Neural cell (in vitro differentiated cells): ENCODE measurements around the gene RELN.

Experiments
- EZH2 ChIP-seq: fragments of 200-600, 300-800 bp; shearing (Covaris generic), sonication (generic); IDR thresholded peaks from 2 replicates; pipeline ENCODE4 v1.6.1; 2014; ENCODE audit warnings: antibody characterized with exemption, low read length, borderline replicate concordance, mild to moderate bottlenecking; ENCODE audit not compliant: insufficient read depth, poor library complexity, severe bottlenecking
- MXI1 ChIP-seq: fragments of 450-650 bp; conservative IDR thresholded peaks from 2 replicates; pipeline ENCODE4 v1.6.1; 2014; ENCODE audit warnings: antibody characterized with exemption, mild to moderate bottlenecking; ENCODE audit not compliant: poor library complexity, severe bottlenecking
- POLR2AphosphoS5 ChIP-seq: IDR thresholded peaks from 2 replicates; pipeline ENCODE4 v1.6.1; 2012
- RAD21 ChIP-seq: fragments of 450-650 bp; conservative IDR thresholded peaks from 2 replicates; pipeline ENCODE4 v1.6.1; 2014; ENCODE audit warnings: antibody characterized with exemption, mild to moderate bottlenecking, moderate library complexity
- SMC3 ChIP-seq: fragments of 450-650 bp; conservative IDR thresholded peaks from 2 replicates; pipeline ENCODE4 v1.6.1; 2014; ENCODE audit warnings: antibody characterized with exemption, mild to moderate bottlenecking, moderate library complexity; ENCODE audit not compliant: poor library complexity
- TF ChIP-seq, protein P1 (sequence below): fragments of 450-650 bp; IDR thresholded peaks from 2 replicates; pipeline ENCODE4 v1.5.1; 2014; ENCODE audit warnings: antibody characterized with exemption, mild to moderate bottlenecking, moderate library complexity; ENCODE audit not compliant: poor library complexity, severe bottlenecking
- TF ChIP-seq, protein P2 (sequence below): IDR thresholded peaks from 2 replicates; pipeline ENCODE4 v1.6.1; 2012; ENCODE audit warnings: borderline replicate concordance

DNA sequence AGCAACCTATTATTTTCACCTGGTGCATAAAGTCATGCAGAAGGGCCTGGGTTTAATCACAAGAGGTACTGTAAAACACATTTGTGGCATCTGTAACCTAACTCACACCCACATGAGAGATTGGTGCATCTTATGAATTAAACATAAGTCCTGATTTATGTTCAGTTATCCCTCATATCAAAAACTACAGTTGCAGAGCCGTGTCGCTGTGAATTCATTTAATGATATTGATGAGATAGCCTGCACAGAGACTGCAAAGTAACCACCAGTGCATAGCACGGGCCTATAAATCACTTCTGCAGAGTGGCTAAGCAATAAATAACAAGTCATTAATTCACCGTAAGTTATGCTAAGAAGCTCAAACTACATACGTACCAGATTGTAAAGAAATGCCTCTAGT, 178.2 kb downstream of the RELN start:
- TF ChIP-seq, protein P1, sequence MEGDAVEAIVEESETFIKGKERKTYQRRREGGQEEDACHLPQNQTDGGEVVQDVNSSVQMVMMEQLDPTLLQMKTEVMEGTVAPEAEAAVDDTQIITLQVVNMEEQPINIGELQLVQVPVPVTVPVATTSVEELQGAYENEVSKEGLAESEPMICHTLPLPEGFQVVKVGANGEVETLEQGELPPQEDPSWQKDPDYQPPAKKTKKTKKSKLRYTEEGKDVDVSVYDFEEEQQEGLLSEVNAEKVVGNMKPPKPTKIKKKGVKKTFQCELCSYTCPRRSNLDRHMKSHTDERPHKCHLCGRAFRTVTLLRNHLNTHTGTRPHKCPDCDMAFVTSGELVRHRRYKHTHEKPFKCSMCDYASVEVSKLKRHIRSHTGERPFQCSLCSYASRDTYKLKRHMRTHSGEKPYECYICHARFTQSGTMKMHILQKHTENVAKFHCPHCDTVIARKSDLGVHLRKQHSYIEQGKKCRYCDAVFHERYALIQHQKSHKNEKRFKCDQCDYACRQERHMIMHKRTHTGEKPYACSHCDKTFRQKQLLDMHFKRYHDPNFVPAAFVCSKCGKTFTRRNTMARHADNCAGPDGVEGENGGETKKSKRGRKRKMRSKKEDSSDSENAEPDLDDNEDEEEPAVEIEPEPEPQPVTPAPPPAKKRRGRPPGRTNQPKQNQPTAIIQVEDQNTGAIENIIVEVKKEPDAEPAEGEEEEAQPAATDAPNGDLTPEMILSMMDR, result no peak
- TF ChIP-seq EZH2 (no peak), MXI1 (no peak), POLR2AphosphoS5 (no peak), SMC3 (no peak), RAD21 (no peak)
- TF ChIP-seq, protein P2, sequence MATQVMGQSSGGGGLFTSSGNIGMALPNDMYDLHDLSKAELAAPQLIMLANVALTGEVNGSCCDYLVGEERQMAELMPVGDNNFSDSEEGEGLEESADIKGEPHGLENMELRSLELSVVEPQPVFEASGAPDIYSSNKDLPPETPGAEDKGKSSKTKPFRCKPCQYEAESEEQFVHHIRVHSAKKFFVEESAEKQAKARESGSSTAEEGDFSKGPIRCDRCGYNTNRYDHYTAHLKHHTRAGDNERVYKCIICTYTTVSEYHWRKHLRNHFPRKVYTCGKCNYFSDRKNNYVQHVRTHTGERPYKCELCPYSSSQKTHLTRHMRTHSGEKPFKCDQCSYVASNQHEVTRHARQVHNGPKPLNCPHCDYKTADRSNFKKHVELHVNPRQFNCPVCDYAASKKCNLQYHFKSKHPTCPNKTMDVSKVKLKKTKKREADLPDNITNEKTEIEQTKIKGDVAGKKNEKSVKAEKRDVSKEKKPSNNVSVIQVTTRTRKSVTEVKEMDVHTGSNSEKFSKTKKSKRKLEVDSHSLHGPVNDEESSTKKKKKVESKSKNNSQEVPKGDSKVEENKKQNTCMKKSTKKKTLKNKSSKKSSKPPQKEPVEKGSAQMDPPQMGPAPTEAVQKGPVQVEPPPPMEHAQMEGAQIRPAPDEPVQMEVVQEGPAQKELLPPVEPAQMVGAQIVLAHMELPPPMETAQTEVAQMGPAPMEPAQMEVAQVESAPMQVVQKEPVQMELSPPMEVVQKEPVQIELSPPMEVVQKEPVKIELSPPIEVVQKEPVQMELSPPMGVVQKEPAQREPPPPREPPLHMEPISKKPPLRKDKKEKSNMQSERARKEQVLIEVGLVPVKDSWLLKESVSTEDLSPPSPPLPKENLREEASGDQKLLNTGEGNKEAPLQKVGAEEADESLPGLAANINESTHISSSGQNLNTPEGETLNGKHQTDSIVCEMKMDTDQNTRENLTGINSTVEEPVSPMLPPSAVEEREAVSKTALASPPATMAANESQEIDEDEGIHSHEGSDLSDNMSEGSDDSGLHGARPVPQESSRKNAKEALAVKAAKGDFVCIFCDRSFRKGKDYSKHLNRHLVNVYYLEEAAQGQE, result no peak
